Fibroblast of lung (primary cell): ENCODE results near the gene POC1B.

ENCODE experiments used
- EZH2 ChIP-seq: IDR thresholded peaks from 2 replicates; pipeline ENCODE4 v1.5.1; 2012; ENCODE audit warnings: low read length, control low read depth, mild to moderate bottlenecking; ENCODE audit errors: missing control alignments
- TF ChIP-seq, protein P1 (sequence below), 2 donors: IDR thresholded peaks in 1 of 2; conservative IDR thresholded peaks in 1 of 2; 1 replicate in 1 of 2; 2 replicates in 1 of 2; pipeline ENCODE4 v1.5.1; 2011 to 2012; ENCODE audit warnings: low read length in 2 of 2, control low read depth in 1 of 2, inconsistent platforms in 1 of 2, low read depth in 1 of 2, mild to moderate bottlenecking in 1 of 2

DNA sequence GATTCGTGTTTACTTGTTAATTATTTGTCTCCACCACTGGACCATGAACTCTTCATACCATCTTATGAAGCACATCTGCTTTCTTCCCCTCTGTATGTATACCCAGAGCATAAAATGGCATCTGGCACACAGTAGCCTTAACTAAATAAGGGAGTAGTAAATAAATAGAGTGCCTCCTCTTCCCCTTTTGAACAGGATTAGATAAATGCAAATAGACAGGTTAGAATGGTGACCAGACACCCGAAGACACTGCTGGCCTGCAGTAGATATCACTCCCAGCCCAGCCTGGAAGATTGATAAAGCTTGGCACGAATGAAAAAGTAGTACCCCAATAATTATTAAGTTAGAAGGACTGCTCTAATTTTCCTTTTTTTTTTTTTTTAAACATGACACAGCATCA lies 8.1 kb downstream of the POC1B start:
- TF ChIP-seq, protein P1, sequence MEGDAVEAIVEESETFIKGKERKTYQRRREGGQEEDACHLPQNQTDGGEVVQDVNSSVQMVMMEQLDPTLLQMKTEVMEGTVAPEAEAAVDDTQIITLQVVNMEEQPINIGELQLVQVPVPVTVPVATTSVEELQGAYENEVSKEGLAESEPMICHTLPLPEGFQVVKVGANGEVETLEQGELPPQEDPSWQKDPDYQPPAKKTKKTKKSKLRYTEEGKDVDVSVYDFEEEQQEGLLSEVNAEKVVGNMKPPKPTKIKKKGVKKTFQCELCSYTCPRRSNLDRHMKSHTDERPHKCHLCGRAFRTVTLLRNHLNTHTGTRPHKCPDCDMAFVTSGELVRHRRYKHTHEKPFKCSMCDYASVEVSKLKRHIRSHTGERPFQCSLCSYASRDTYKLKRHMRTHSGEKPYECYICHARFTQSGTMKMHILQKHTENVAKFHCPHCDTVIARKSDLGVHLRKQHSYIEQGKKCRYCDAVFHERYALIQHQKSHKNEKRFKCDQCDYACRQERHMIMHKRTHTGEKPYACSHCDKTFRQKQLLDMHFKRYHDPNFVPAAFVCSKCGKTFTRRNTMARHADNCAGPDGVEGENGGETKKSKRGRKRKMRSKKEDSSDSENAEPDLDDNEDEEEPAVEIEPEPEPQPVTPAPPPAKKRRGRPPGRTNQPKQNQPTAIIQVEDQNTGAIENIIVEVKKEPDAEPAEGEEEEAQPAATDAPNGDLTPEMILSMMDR (conservative IDR thresholded peaks at IDR 0.05 in 1 of 2, IDR thresholded peaks at IDR 0.05 in 1 of 2; ENCODE audit: low read depth in 1 of 2, low read length in 2 of 2), result no peak
- TF ChIP-seq EZH2, result no peak
